Gastroesophageal sphincter (tissue), 4 donors: Measurements from ENCODE around the gene TMEM170B. TPM values are rescaled to one million over a fixed set of nuclear protein-coding genes. Genes with fewer than 3 reads are reported as not detected.
A peak's percentile ranks its signal among the peaks of the same experiment; 100 is the strongest.

Experiments used
- ATAC-seq: fragments of 150-250 bp; one replicate; pipeline ENCODE4 v1.9.1; 2016; ENCODE audit warnings: mild to moderate bottlenecking, moderate library complexity
- H3K27ac ChIP-seq, 4 donors: fragments of 200-600 bp; sonication (generic) in 3 of 4; 1 replicate in 3 of 4; 2 replicates in 1 of 4; pipeline ENCODE4 v1.5.1; 2016 to 2019
- H3K27me3 ChIP-seq: fragments of 200-600 bp; sonication (generic); one replicate; pipeline ENCODE4 v1.5.1; 2019
- H3K36me3 ChIP-seq, 2 donors: fragments of 200-600 bp; sonication (generic); one replicate each; pipeline ENCODE4 v1.5.1; 2019; ENCODE audit warnings: control low read depth in 1 of 2
- H3K4me1 ChIP-seq, 3 donors: fragments of 200-600 bp; sonication (generic); 1 replicate in 2 of 3; 2 replicates in 1 of 3; pipeline ENCODE4 v1.5.1; 2016 to 2019; ENCODE audit warnings: control low read depth in 2 of 3
- H3K4me3 ChIP-seq, 2 donors: fragments of 200-600 bp; sonication (generic); one replicate each; pipeline ENCODE4 v1.5.1; 2019; ENCODE audit warnings: mild to moderate bottlenecking in 1 of 2, moderate library complexity in 1 of 2
- H3K9me3 ChIP-seq, 3 donors: fragments of 200-600 bp; sonication (generic); one replicate each; pipeline ENCODE4 v1.5.1; 2017 to 2019; ENCODE audit warnings: control low read depth in 2 of 3
- CTCF ChIP-seq, 4 experiments: fragments of 200-600 bp in 2 of 4; fragments of 450-650 bp in 2 of 4; sonication (generic) in 1 of 4; IDR thresholded peaks; one replicate each; pipeline ENCODE4 v1.5.1; 2017 to 2019; ENCODE audit warnings: antibody characterized with exemption in 4 of 4, mild to moderate bottlenecking in 2 of 4, moderate library complexity in 2 of 4
- EP300 ChIP-seq: sonication (generic); formaldehyde crosslinking; IDR thresholded peaks from one replicate; pipeline ENCODE4 v1.6.1; 2017; ENCODE audit warnings: antibody characterized with exemption, mild to moderate bottlenecking
- POLR2A ChIP-seq, 2 donors: fragments of 450-650 bp; IDR thresholded peaks; one replicate each; pipeline ENCODE4 v1.6.1; 2017; ENCODE audit warnings: antibody characterized with exemption in 2 of 2, mild to moderate bottlenecking in 2 of 2, moderate library complexity in 1 of 2
- POLR2AphosphoS5 ChIP-seq: sonication (generic); formaldehyde crosslinking; IDR thresholded peaks from one replicate; pipeline ENCODE4 v1.6.1; 2017; ENCODE audit warnings: antibody characterized with exemption
- WGBS, 2 donors: methylation state at CpG; one replicate each; pipeline ENCODE4 v1.1.5; 2018; ENCODE audit warnings: low coverage in 1 of 2; 5-methylcytosine and 5-hydroxymethylcytosine counted together
- total RNA-seq, 4 donors: library from RNA; depleted of rRNA; stranded (reverse); fragments of >200 nt; gene quantifications; one replicate each; pipeline ENCODE4 v1.1.0, GENCODE V29; 2016

The TMEM170B gene
- total RNA-seq, 4 donors from 2014 or later = 8.0 to 8.6 (median 8.3) TPM

DNA sequence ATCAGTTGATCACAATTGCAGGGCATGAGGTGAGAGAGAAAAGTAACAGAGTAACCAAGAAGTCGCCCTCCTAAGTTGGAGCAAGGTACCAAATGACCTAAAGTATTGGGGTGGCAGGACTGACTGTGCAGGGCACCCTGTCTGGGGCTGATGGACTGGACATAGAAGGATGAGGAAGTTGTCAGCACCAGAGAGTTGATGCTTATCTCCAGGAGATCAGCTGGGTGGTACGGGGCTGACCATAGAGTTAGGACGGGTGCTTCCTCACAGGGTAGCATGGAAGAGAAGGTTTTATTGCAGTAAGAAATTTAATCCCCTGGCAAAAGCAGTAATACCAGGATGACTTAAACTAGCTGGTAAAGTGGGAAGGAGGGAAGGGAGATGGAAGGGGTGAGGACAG, 66.7 kb downstream of the TMEM170B start:
- Histone ChIP-seq H3K4me3 (no peak overlapping the region), H3K36me3 (no peaks in the 10 kb centered on the region), H3K27me3 (no peaks in the 10 kb centered on the region), H3K9me3 (no peaks in the 10 kb centered on the region), H3K4me1 (peaks cover 11 to 31% (median 16%) of the 10 kb centered on the region in 3 donors), H3K27ac (peak overlapping the region in 2 of 4 donors; percentile 31 to 54)
- no peak for TF ChIP-seq EP300
- TF ChIP-seq POLR2A (IDR thresholded peaks at IDR 0.05) = no peak
- no peak for TF ChIP-seq POLR2AphosphoS5
- TF ChIP-seq CTCF (IDR thresholded peaks at IDR 0.05) = no peak
- ATAC-seq = no peak
- WGBS, 2 donors = 72 to 86% methylated on average over 1 to 3 of the region's 3 CpGs

DNA sequence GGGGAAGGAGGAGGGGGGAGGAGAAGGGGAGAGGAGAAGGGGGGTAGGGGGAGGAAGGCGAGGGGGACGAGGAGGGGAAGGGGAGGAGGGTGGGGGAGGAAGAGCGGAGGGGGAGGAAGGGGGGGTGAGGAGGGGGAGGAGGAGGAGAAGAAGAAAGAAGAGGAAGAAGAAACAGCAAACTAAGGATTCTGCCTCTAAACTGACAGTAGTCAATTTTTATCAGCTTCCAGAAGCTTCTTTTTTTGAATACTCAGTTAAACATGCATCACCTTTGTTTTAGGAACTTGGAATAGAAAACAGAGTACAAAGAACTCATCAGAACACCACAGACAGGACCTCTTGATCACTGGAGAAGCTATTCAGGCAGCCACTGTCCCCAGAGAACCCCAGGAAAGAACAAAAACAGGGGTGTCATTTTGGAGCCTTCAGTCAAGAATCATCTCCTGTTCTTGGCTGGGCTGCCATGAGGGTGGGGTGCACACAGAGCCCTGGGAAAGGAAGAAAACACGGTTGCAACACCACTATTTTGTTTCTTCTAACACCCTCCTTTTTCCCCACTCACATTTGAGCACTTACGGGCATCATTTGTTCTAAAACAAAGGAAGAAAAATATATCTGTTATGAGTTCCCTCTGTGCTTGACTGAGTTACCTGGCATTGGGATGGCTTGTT, 67.4 kb downstream of the TMEM170B start:
- Histone ChIP-seq H3K4me1 (peaks cover 11 to 31% (median 16%) of the 10 kb centered on the region in 3 donors), H3K36me3 (no peaks in the 10 kb centered on the region), H3K27me3 (no peaks in the 10 kb centered on the region), H3K27ac (peak overlapping the region in 3 of 4 donors; percentile 54 to 56 (median 54)), H3K9me3 (no peaks in the 10 kb centered on the region), H3K4me3 (no peak overlapping the region)
- TF ChIP-seq EP300 (no peak), POLR2AphosphoS5 (no peak), CTCF (IDR thresholded peaks at IDR 0.05) (no peak), POLR2A (IDR thresholded peaks at IDR 0.05) (no peak)
- 48 to 80% methylated on average over 2 to 5 of the region's 5 CpGs for WGBS, 2 donors
- peak; percentile 55 for ATAC-seq

DNA sequence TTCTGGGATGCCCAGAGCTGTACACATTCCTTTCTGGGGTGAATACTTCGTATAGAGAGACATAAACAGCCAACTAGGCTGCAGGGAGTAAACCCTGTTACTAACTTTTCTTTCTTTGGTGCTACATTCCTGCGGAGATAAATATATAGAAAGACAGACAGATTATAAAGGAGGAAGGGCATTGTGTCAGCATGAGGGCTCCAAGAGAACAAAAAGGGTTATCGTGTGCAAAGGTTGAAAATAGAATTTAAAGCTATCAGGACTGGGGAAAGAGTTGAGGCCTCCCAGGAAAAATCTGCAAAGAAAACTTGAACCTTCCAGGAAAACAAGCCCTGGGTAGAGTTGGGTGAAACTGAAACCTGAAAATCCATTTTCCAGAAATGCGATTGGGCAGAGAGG, 68.0 kb downstream of the TMEM170B start:
- H3K4me1 ChIP-seq = peaks cover 11 to 31% (median 16%) of the 10 kb centered on the region in 3 donors
- no peak overlapping the region for H3K4me3 ChIP-seq
- ATAC-seq = no peak
- H3K27ac ChIP-seq = peak overlapping the region in 3 of 4 donors; percentile 54 to 56 (median 54)
- H3K36me3 ChIP-seq = no peaks in the 10 kb centered on the region
- no peaks in the 10 kb centered on the region for H3K27me3 ChIP-seq
- 47 to 75% methylated on average over 2 to 3 of the region's 4 CpGs for WGBS, 2 donors
- no peaks in the 10 kb centered on the region for H3K9me3 ChIP-seq
- no peak for TF ChIP-seq POLR2A (IDR thresholded peaks at IDR 0.05)
- no peak for TF ChIP-seq EP300
- TF ChIP-seq CTCF (IDR thresholded peaks at IDR 0.05) = no peak
- TF ChIP-seq POLR2AphosphoS5 = no peak

DNA sequence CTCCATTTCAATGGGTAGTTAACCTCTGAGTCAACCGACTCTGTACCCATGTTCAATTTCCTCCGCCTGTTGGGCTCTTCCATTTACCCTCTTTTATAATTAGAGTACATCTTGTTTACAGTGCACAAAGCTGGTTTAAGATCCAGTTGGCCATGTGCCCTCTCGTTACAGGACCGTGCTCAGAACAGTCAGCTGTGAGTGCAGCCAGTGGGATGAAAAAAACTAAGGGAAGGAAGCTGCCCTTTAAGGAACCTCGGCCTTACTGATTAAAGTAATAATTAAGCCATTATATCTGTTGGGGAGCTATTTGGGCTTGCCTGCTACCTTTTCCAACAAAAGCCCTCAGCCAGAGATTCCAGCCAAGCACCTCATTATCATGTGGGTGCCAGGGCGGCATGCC, 68.8 kb downstream of the TMEM170B start:
- Histone ChIP-seq H3K36me3 (no peaks in the 10 kb centered on the region), H3K9me3 (no peaks in the 10 kb centered on the region), H3K27me3 (no peaks in the 10 kb centered on the region), H3K4me3 (no peak overlapping the region), H3K27ac (peak overlapping the region in 3 of 4 donors; percentile 54 to 56 (median 54)), H3K4me1 (peaks cover 11 to 31% (median 16%) of the 10 kb centered on the region in 3 donors)
- ATAC-seq = no peak
- 34 to 54% methylated on average over 5 to 6 of the region's 6 CpGs for WGBS, 2 donors
- TF ChIP-seq POLR2AphosphoS5 (peak; percentile 90), CTCF (IDR thresholded peaks at IDR 0.05) (no peak)

DNA sequence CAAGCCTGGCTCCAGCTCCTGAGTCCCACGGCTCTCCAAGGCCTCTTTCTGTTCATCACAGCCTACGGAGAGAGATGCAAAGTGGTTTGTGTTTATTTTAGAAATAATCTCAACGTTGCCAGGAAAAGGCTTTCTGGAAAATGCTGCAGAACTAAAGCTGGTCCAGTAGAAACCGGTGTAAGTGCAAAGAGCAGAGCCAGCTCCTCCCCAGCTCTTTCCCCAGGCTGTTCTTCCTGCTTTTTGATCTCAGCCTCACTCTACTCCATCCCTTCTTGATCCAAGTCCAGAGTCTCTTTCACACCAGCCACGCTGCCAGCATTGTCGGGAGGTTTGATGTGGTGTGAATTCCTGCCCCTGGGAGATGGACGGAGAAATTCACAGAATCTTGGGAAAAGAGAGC, 69.8 kb downstream of the TMEM170B start:
- no peak for ATAC-seq
- peak overlapping the region in 3 of 4 donors; percentile 54 to 56 (median 54) for H3K27ac ChIP-seq

More for the DNA sequence above, 69.8 kb downstream of the TMEM170B start:
- H3K4me1 ChIP-seq = peaks cover 11 to 31% (median 16%) of the 10 kb centered on the region in 3 donors
- TF ChIP-seq POLR2AphosphoS5 (peak; percentile 66), EP300 (no peak), CTCF (IDR thresholded peaks at IDR 0.05) (no peak)
- no peaks in the 10 kb centered on the region for H3K27me3 ChIP-seq
- 0 to 23% methylated on average over 5 to 7 of the region's 7 CpGs for WGBS, 2 donors
- H3K4me3 ChIP-seq = peak overlapping the region in 1 of 2 donors; percentile 11
- no peaks in the 10 kb centered on the region for H3K36me3 ChIP-seq
- no peaks in the 10 kb centered on the region for H3K9me3 ChIP-seq
